Fibroblast of skin of right quadriceps (primary cell): ENCODE results near the gene EXOC4.
A peak's percentile ranks its signal among the peaks of the same experiment; 100 is the strongest.
"Not testable (repeated sequence)": the region's sequence is repeated elsewhere in the genome, so short reads cannot be mapped to it uniquely, and the experiment has no call there.

ENCODE experiments used
- DNase-seq: peaks from one replicate; pipeline ENCODE4 v3.0.0-alpha.2; 2013

The EXOC4 gene

DNA sequence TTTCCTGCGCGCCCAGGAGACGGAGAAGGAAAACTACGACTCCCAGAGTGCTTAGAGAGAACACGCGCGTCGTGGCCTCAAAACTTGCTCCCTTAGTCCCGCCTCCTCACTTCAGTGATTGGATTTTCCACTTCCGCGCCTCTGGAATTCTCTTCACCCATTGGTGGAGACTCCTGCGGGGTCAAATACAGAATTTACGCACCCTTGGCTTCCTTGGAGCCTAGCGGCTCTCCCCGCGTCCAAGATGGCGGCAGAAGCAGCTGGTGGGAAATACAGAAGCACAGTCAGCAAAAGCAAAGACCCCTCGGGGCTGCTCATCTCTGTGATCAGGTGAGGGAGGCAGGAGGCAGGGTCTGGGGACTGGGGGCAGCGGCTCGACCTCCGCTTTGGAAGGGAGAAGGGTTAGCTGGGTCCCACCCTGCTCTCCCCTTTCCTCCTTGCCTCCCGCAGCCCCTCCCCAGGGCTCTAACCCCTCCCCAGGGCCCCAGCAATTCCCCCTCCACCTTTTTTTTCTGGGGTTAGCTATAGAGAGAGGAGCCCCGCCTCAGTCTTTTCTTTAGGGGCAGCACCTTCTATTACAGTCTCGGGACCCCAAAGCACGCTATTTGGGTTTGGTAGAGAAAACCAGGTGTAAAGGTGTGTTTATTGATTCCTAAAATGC is at the start of gene EXOC4:
TSS of gene EXOC4 (plus strand) at position 221 of the 661 bp plus-strand sequence.
- DNase-seq = peak; percentile 97

DNA sequence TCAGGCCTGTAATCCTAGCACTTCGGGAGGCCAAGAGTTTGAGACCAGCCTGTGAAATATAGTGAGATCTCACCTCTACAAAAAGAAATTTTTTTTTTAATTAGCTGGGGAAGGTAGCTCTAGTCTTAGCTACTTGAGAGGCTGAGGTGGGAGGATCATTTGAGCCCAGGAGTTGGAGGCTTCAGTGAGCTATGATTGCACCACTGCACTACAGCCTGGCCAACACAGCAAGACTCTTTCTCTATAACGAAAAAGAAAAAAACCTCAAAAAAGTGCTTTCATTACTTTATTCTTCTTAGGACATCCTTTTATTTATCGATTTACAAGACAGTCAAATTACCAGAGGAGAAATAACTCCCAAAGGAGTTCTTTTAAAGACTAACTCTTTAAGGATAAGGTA is 49.4 kb upstream of the EXOC4 start:
- no peak for DNase-seq

DNA sequence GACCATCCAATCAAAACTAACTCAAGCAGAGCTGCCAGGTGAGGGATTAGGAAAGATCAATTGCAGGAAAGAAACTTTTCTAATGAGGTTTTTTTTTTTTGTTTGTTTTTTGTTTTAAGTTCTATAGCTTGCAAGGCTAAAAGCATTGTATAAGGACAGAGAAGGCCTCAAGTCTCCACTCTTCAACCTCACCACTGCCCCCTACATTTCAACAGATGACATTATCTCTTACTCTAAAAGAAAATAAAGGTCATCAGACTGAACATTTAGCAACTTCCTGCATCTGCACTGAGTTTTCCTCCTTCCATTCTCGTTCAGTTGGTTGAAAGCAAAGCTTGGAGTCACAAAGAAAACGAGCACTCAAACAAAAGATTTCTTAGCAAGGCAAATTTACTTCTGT is 45.2 kb upstream of the EXOC4 start:
- DNase-seq = no peak

DNA sequence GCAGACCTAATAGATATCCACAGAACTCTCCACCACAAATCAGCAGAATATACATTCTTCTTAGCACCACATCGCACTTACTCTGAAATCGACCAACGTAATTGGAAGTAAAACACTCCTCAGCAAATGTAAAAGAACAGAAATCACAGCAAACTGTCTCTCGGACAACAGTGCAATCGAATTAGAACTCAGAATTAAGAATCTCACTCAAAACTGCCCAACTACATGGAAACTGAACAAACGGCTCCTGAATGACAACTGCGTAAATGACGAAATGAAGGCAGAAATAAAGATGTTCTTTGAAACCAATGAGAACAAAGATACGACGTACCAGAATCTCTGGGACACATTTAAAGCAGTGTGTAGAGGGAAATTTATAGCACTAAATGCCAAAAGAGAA is 42.1 kb upstream of the EXOC4 start:
- not testable (repeated sequence) for DNase-seq

DNA sequence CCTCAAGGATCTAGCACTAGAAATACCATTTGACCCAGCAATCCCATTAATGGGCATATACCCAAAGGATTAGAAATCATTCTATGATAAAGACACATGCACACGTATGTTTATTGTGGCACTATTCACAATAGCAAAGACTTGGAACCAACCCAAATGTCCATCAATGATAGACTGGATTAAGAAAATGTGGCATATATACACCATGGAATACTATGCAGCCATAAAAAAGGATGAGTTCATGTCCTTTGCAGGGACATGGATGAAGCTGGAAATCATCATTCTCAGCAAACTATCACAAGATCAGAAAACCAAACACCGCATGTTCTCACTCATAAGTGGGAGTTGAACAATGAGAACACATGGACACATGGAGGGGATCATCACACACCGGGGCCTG is 39.1 kb upstream of the EXOC4 start:
- DNase-seq = not testable (repeated sequence)

DNA sequence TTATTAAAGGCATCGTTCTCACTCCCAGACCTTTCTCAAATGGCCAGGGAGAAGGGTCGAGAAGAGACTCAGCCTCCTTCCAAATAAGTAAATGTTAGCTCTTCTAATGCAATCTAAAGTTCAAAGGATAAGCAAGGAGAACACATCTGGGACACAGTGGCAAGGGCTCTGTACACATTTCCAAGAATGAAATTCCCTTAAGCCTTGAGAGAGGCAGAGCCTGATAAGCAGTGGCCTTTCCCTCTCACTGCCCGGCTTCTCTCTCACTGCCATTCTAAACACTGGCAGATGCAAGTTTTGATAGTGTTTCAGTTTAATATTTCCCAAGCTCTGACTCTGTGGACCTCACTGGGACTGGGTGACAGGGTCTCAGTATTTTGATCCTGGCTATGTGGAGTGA is 35.1 kb upstream of the EXOC4 start:
- no peak for DNase-seq

DNA sequence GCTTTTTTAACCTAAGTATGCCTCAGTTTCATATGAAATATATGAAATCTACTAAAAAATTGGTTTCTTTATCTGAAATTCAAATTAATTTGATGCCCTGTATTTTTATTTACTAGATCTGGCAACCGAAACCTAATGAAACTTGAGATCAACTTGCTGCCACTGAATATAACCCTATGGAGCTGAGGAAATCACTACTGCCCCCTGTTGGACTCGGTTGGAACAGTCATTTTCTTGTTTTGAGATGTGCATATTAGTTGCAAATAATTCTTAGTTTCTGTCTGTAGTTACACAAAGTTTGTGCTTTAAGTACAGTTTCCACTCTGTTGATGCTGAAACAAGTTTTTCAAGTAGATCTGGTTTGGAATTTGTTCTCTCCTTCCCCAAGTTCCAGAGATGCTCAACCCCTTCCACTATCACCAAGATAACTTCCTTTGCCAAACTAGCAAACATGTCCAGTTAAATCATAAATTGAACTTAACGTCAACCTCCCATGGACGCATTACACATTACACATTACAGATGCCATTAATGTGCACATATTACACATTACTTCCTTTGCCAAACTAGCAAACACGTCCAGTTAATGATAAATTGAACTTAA is 22.2 kb upstream of the EXOC4 start:
- DNase-seq = peak; percentile 33

DNA sequence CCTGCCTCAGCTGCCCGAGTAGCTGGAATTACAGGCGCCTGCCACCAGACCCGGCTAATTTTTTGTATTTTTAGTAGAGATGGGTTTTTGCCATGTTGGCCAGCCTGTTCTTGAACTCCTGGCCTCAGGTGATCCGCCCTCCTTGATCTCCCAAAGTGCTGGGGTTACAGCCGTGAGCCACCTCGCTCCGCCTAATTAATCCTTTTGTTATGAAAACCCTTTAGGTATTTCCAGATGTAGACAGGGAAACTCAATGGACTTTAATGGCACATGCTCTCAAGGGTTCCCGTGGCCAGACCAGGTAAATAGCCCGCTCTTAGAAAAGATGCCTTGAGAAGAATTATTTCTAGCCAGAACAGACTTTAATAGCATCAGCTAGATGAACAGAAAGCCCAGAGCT is 19.7 kb upstream of the EXOC4 start:
- DNase-seq = no peak

DNA sequence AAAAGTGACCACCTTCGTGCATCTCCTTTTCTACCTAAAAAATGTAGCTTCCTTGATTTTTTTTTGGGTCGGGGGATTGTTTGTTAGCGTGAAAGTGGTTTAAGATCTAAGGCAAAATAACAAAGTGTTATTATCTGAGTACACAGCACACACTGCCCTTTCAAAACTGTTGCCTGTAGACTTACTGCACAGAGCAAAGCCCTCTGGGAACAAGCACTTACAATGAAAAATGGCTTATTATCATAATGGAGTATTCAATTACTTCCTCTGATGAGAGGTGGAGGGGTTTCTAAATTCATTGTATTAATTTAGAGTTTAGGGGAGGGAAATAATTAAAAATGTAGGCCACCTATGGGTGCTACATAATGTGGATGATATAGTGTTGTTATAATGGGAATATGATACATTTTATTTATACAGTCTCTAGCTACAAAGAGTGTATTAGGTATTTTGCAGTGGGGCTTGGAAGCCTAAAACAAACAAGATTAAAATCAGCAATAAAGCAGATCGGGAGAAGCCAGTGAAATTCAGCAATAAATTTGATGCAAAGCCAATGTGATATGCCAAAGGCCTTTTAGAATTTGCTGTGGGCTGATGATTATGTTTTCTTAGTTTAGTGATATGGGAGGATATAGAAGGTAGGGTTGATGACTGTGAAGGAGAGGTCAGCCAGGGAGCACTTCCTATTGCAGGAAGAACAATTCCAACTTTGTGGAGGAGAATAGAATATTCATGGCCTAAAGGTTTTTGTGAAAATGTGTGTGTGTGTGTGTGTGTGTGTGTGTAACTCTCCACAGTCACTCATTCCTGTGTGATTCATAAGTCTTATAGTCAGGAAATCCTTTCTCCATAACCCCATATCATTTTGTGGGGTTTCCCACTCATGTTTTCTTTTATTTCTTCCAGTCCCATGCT is 17.7 kb upstream of the EXOC4 start:
- DNase-seq = peak; percentile 10

DNA sequence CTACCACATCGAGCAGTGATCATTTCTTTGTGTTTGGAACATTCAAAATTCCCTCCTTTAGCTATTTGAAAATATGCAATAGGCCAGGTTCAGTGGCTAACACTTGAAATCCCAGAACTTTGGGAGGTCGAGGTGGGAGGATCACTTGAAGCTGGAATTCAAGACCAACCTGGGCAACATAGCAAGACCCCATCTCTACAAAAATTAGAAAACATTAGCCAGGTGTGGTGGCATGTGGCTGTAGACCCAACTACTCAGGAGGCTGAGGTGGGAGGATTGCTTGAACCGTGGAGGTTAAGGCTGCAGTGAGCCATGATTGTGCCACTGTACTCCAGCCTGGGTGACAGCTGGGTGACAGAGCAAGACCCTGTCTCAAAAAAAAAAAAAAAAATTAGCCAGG is 15.3 kb upstream of the EXOC4 start:
- no peak for DNase-seq

DNA sequence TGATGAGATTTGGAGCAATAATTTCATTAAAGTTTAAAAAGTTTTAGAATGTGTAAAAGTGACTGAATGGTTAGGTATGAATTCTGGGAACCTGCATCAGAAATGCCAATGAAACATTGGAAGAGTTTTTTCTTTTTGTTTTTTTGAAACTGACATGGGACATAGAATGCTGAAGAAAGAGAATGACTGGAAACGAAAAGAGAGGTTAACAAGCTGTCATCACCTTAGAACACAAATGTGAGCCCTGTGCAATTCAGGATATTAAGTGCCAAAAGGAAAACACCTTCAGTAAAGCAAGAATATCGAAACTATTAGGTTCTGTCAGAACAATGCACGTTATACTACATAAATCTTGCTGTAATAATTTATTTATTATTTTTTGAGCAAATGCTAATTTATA is 12.6 kb upstream of the EXOC4 start:
- no peak for DNase-seq

DNA sequence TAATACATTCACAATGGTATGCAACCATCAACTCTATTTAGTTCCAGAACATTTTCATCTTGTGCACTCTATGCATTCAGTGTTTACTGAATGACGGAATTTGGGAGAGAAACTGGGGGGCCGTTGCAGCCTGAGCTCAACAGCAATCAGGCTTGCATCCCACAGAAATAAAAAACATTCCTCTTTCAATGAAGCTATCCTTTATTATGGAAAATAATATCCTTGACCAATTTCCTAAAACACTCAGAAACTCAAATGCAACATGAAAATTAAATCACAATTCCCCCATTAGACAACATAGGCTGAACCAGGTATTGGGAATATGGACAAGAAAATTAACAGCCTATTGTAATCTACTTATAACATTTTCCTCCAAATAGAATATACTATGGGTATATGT is 6.3 kb upstream of the EXOC4 start:
- DNase-seq = no peak

DNA sequence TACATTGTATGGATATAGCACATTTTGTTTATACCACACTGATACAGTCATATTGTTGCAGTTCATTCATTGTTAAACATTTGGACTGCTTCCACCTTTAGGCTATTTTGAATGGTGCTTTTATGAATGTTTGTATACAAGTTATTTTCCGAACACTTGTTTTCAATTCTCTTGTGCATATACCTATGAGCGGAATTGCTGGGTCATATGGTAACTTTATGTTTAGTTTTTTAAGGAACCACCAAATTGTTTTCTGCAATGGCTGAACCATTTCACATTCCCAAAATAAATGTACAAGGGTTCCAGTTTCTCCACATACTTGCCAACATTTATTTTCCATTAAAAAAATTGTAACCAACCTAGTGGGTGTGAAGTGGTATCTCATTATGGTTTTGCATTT is 4.0 kb upstream of the EXOC4 start:
- no peak for DNase-seq

DNA sequence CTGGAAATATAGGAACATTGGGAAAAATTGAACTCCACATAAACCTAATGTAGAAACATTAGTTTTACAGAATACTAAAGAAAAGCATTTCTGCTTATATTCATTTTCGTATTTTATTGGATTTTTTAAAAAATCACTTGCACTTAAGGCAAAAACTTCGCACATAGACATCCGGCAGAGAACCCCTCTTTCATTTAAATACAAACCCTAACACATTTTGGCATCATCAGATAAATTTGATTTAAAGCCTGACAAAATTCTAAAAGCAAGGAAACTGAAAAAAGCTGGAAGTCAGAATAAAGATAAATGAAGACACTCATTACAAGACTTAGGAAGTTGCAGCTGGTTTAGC is 396 bp upstream of the EXOC4 start:
- no peak for DNase-seq

DNA sequence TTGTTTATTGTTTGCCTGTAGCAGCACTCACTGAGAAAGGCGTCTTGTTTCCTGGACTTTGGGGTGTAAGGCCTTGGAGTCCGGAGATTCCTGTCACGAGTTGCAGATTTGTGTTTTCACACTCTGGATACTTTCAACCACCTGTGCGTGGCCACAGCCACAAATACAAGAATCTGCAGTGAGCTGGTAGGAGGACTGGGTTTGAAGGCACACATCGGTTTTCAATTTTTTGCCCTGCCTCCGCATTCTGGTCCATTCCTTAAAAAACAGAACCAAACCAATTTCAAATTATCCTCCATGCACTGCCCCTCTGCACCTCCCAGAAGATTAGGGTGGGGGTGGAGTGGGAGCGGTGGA is 619 bp downstream of the EXOC4 start:
- DNase-seq = no peak

DNA sequence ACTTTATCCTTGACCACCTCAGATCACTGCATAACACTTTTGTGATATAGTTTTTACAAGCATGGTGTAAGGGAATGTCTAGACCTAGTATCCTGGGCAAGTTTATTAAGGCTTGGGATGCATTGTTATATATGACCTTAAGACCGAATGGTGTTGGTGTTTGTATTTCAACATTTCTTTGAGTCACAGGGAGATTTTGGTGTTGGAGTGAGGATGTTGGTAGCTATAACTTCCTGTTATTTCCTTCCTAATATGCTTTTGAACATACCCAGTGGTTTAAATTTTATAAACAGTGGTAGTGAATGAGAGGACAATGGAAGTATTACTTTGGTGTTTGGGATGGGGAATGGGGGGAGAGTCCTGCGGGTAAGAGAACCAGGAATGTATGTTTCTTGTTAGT is 2.6 kb downstream of the EXOC4 start:
- DNase-seq = no peak

DNA sequence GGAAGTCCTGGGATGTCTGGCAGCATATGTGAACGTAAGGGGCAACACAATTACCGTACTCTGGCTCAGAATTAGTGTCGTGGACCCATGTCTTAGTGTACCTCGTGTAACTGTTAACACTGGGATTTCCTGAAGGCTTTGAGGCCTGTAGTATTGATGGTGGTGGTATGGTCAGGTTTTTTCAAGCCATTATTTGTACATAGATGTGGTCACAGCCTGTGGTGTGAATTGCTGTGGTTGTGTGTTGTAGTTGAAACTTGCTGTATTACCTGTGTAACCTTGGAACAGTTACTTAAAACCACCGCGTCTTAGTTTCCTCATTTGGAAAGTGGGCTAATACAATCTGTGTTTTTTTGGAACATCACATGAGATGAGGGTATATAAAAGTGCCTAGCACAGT is 5.3 kb downstream of the EXOC4 start:
- DNase-seq = no peak

DNA sequence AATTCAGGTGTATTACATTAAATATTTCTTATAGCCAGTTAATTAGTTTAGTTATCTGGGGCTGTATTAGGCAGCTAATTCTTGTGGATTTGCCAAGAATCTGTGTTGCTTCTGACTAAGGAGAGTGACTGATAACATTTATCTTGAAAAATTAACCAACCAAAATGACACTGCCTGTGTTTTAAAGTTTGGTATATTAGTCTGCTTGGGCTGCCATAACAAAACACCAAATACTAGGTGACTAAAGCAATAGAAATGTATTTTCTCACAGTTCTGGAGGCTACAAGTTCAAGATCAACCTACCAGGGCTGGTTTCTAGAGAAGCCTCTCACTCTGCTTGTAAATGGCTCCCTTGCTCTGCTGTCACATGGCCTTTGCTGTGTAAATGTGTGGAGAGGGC is 12.9 kb downstream of the EXOC4 start:
- DNase-seq = no peak

DNA sequence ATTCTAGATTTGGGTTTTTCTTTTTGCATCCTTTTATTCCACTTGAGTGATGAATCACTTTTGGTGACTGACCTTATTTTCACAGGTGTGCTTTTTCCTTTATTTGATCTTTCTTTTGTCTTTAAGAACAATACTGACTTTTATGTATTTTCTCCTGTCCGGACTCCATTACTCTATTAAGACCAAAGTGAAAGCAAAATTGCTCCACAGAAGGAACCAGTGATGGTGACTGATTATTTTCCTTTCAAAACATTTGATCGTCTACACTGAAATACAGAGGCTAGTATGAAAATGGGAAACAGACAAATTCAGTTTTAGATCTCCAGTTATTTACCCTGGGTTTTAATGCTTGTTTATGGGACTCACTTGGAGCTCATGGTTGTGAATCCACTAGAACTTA is 15.5 kb downstream of the EXOC4 start:
- no peak for DNase-seq

DNA sequence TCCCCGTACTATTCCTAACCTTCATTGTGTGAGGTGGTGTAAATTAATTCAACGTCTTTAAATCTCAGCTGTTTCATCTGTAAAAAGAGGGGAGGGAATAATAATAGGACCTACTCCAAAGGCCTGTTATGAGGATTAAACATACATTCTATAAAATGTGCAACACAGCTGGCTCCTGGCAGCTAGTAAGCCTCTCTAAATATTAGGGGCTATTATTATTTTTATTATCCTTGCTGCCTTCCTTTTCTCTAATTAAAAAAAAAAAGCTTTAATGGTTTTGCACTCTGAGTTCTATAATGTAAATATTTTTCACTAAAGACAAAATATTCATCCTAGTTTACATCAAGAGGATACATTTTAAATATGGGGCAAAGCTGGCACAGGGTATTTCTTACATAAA is 19.5 kb downstream of the EXOC4 start:
- DNase-seq = no peak

DNA sequence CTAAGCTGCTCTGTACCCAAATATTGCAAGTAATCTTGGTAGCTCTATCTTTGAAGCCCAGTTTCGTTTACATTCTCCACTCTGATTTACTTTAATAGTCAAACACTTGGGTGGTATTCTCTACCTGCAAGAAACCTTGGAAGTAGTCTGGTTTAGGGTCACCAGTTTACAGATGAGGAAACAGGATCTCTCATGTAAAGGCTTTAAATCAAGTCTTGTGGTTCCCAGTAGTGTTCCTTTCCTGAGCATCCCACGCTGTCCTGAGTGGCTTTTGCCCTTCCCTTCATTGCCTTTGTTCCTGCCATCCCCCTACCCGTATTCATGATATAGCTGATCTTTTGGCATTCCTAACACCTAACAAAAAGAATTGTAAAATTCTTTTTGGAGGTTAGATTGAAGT is 20.3 kb downstream of the EXOC4 start:
- no peak for DNase-seq

DNA sequence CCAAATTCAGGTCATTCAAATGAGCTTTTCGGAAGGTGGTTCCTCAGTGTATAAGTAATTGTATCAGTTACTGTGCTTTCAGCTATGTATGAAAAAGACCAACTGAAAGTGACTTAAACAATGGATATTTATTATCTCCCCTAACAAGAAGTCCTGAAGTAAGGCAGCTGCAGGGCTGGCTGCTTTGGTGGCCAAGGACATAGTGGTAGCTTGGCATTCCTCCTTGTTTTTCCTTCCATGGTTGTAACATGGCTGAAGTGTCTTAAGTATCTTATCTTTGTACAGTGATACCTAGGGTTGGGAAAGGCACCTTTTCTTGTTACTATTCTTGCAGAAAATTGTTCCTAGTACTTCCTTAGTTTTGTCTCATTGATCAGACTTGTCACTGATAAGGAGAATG is 21.4 kb downstream of the EXOC4 start:
- no peak for DNase-seq

DNA sequence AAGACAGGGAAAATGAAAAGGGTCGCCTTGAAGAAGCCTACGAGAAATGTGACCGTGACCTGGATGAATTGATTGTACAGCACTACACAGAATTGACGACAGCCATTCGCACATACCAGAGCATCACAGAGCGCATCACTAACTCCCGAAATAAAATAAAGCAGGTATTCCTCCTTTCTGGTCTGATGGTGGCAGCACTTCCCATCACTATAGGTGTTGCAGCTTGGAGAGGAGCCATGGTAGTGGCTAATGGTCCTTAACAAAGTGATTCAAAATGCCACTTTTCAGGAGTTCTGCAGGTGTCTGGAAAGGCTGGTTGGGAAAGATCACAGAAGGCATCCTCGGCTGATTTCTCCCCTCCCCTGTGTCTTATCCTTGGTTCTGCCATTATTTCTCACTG is 22.1 kb downstream of the EXOC4 start:
- DNase-seq = no peak

DNA sequence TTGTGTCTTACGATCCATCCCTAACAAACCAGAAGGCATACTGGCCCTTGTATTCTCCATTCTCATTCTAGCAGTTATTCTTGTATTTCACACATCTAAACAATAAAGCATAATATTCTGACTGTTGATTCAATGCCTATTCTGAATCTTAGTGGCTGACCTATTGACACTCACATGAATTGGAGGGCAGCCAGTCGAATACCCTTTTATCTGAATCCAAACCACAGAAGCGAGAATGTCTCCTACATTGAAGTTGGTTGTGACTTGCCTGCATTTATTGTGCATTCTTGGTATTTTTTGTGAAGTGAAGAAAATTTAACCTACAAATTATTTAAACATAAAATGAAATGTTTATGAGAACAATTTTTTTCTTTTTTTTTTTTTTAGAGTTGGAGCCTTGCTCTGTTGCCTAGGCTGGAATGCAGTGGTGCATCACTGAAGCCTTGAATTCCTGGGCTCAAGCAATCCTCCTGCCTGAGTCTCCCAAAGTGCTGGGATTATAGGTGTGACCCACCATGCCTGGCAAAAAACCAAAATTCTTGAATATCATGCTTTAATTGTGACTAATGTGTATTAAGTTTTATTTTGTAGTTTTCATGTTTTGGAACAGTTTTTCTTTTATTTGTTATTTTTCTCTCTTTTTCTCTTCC is 22.7 kb downstream of the EXOC4 start:
- peak; percentile 74 for DNase-seq
